ENCODE results near the gene PRKN.

Gene PRKN

DNA sequence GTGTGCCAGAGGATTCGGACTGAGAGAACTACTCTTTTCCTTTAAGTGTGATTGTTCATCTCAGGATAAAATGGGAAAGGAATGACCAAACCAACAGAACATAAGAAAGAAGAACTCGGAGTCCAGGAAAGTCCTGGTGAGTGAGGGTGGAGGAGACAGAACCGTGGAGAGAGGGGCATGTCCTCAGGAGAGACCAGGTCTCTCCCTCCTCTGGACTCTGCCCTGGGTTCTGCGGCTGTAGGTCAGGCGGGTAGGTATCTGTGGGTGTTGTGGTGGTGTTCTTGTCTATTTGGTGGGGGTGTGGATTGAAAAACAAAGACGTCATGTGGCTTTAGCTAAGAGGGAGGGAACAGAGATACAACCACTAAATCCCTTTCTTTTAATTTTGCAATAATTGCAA lies 1424.6 kb downstream of the PRKN start:
- no peak for TF ChIP-seq ZFX (IDR thresholded peaks at IDR 0.05; ENCODE audit: borderline replicate concordance)
- TF ChIP-seq, protein P1, sequence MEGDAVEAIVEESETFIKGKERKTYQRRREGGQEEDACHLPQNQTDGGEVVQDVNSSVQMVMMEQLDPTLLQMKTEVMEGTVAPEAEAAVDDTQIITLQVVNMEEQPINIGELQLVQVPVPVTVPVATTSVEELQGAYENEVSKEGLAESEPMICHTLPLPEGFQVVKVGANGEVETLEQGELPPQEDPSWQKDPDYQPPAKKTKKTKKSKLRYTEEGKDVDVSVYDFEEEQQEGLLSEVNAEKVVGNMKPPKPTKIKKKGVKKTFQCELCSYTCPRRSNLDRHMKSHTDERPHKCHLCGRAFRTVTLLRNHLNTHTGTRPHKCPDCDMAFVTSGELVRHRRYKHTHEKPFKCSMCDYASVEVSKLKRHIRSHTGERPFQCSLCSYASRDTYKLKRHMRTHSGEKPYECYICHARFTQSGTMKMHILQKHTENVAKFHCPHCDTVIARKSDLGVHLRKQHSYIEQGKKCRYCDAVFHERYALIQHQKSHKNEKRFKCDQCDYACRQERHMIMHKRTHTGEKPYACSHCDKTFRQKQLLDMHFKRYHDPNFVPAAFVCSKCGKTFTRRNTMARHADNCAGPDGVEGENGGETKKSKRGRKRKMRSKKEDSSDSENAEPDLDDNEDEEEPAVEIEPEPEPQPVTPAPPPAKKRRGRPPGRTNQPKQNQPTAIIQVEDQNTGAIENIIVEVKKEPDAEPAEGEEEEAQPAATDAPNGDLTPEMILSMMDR (IDR thresholded peaks at IDR 0.05): no peak
- no peak overlapping the region for H3K27ac ChIP-seq

DNA sequence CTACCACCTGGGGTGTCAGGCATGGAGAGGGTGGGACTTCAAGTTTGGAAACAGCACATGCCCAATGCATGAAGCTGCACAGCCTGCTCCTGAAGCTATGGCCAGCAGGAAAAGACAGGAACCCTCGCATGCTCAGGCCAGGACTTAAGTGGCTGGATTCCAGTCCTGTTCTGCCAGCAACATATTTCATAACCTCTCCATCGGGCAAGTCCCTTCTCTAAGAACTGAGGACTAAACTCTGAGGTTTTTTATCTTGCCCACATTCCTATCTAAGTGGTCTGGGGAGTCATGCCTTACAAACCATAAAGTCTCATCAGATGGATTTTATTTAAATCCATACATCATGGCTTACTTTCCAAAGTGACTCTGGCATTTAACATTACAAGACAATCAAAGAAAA lies 1426.2 kb downstream of the PRKN start:
- H3K27ac ChIP-seq: no peak overlapping the region
- no peak for TF ChIP-seq ZFX (IDR thresholded peaks at IDR 0.05; ENCODE audit: borderline replicate concordance)
- TF ChIP-seq, protein P1 (IDR thresholded peaks at IDR 0.05): no peak

DNA sequence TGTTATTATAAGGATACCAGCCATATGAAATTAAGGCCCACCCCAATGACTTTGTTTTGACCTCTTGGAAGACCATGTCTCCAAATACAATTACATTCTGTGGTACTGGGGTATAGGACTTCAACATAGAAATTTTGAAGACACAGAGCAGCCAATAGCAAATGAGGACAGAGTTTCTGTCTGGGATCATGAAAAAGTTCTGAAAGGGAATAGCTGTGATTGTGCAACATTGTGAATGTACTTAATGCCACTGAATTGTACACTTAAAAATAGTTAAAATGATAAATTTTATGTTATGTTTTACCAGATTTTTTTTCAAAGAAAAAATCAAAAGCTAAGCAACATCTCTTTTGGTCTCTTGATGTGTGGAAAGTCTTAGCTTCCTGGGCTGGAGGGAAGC lies 1426.7 kb downstream of the PRKN start:
- TF ChIP-seq ZFX (IDR thresholded peaks at IDR 0.05; ENCODE audit: borderline replicate concordance): no peak
- TF ChIP-seq, protein P1 (IDR thresholded peaks at IDR 0.05): no peak
- no peak overlapping the region for H3K27ac ChIP-seq

DNA sequence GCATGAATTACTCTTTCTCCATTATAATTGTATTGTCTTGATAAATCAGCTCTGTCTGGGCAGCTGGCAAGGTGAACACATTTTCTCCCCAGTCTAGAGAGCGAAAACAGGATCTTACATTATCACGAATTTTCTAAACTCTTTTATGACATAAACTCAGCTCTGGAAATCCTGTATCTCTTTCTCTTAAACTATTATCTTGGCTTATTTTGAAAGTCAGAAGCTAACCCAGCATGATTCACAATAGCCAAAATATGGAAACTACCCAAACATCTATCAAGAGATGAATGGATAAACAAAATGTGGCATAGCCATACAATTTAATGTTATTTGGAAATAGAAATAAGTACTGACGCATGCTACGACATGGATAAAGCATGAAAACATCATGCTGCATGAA lies 1427.8 kb downstream of the PRKN start:
- TF ChIP-seq, protein P1 (IDR thresholded peaks at IDR 0.05): no peak
- no peak for TF ChIP-seq ZFX (IDR thresholded peaks at IDR 0.05; ENCODE audit: borderline replicate concordance)
- no peak overlapping the region for H3K27ac ChIP-seq

All from 22Rv1 (cell line).